HepG2 (cell line): ENCODE measurements around the gene ZNF48. TPM values are rescaled to one million over a fixed set of nuclear protein-coding genes. Genes with fewer than 3 reads are reported as not detected.

Experiments
- ATAC-seq: fragments of 200-7000 bp; cut with Tn5 transposase; 3 replicates; pipeline ENCODE4 v1.9.1; 2020; ENCODE audit warnings: mild to moderate bottlenecking, moderate library complexity
- BruUV-seq: library from RNA; stranded (reverse); fragments of 400-500 nt; replicated peaks from 2 replicates; lab custom pipeline; 2021; lab: Mats Ljungman, UMichigan
- CTCF ChIA-PET: fragments of 300-600 bp; formaldehyde crosslinking; extraction: SDS; loops from one replicate; lab custom pipeline; 2021; ENCODE audit warnings: low total read pairs, inconsistent platforms, low intra/inter-chr PET ratio; lab: Yijun Ruan, JAX
- POLR2A ChIA-PET: fragments of 350-600 bp; sonication (Branson Sonifier 250); formaldehyde crosslinking; loops from one replicate; lab custom pipeline; 2020; ENCODE audit warnings: antibody characterized with exemption, inconsistent platforms; lab: Yijun Ruan, JAX
- DNase-seq: peaks from one replicate; pipeline ENCODE4 v3.0.0-alpha.2; 2015; ENCODE audit warnings: low spot score
- FAIRE-seq: peaks from 3 replicates; lab custom pipeline; 2011; peaks lifted over from hg19 to GRCh38; lab: Jason Lieb, UNC
- H2AFZ ChIP-seq: one replicate; pipeline ENCODE4 v1.6.1; 2011; ENCODE audit warnings: low read length, inconsistent platforms
- H3K27ac ChIP-seq: fragments of 300-600 bp; 3 replicates; pipeline ENCODE4 v1.8.0; 2011; ENCODE audit warnings: mixed run types, mild to moderate bottlenecking, mixed read lengths, low read length, inconsistent platforms; ENCODE audit not compliant: insufficient read depth; ENCODE audit errors: extremely low read length
- H3K27me3 ChIP-seq, 2 experiments: fragments of 200-600 bp in 1 of 2; 2 replicates in 1 of 2; 3 replicates in 1 of 2; pipeline versions ENCODE4 v1.6.0 to v1.8.0; 2011; ENCODE audit warnings: low read length in 2 of 2, mild to moderate bottlenecking in 2 of 2, moderate library complexity in 2 of 2, inconsistent platforms in 1 of 2; ENCODE audit not compliant: insufficient read depth in 2 of 2, control insufficient read depth in 1 of 2
- H3K36me3 ChIP-seq, 2 experiments: fragments of 200-600 bp in 1 of 2; replicated peaks in 1 of 2; 2 replicates in 1 of 2; 3 replicates in 1 of 2; pipeline versions ENCODE4 v1.5.1 to v1.8.0; 2011; ENCODE audit warnings: low read length in 2 of 2, inconsistent platforms in 1 of 2; ENCODE audit not compliant: insufficient read depth in 2 of 2, control insufficient read depth in 1 of 2
- H3K4me1 ChIP-seq: 2 replicates; pipeline ENCODE4 v1.5.1; 2012; ENCODE audit warnings: low read length, inconsistent platforms; ENCODE audit not compliant: insufficient read depth
- H3K4me2 ChIP-seq: 2 replicates; pipeline ENCODE4 v1.6.0; 2011; ENCODE audit warnings: low read depth, low read length, inconsistent platforms
- H3K4me3 ChIP-seq, 3 experiments: fragments of 200-600 bp in 1 of 3; sonication (generic), shearing (Covaris generic) in 1 of 3; replicated peaks in 1 of 3; 2 replicates each; pipeline ENCODE4 v1.5.1; 2011 to 2016; ENCODE audit warnings: low read length in 3 of 3, inconsistent platforms in 2 of 3, low read depth in 2 of 3, mild to moderate bottlenecking in 2 of 3, control low read depth in 1 of 3, mixed read lengths in 1 of 3; ENCODE audit not compliant: insufficient read depth in 1 of 3
- H3K79me2 ChIP-seq: one replicate; pipeline ENCODE4 v1.6.1; 2011; ENCODE audit warnings: low read length, inconsistent platforms; ENCODE audit not compliant: insufficient read depth
- H3K9ac ChIP-seq: 2 replicates; pipeline ENCODE4 v1.6.0; 2011; ENCODE audit warnings: mild to moderate bottlenecking, low read depth, low read length, inconsistent platforms; ENCODE audit not compliant: insufficient read depth
- H3K9me3 ChIP-seq: 2 replicates; pipeline ENCODE4 v1.5.1; 2012; ENCODE audit warnings: mild to moderate bottlenecking, low read length
- H4K20me1 ChIP-seq: 2 replicates; pipeline ENCODE4 v1.6.0; 2011; ENCODE audit warnings: inconsistent platforms, mild to moderate bottlenecking, low read length, moderate library complexity; ENCODE audit not compliant: insufficient read depth
- ETV5 ChIP-seq: IDR thresholded peaks from 2 replicates; pipeline ENCODE4 v1.6.1; 2018; ENCODE audit warnings: missing biosample characterization, missing genetic modification reagents, inconsistent platforms, borderline replicate concordance
- FOXP4 ChIP-seq: sonication (generic); formaldehyde crosslinking; IDR thresholded peaks from 2 replicates; pipeline ENCODE4 v1.4.0; 2020; ENCODE audit warnings: missing genetic modification reagents
- KDM6A ChIP-seq: IDR thresholded peaks from 2 replicates; pipeline ENCODE4 v1.6.1; 2016; ENCODE audit warnings: low read depth
- MBNL3 ChIP-seq: fragments of 250-450 bp; sonication (Bioruptor Pico); conservative IDR thresholded peaks from 2 replicates; pipeline ENCODE4 v1.8.0; 2022; ENCODE audit warnings: mild to moderate bottlenecking, inconsistent platforms
- NFE2 ChIP-seq: sonication (generic); formaldehyde crosslinking; IDR thresholded peaks from 2 replicates; pipeline ENCODE4 v1.4.0; 2020; ENCODE audit warnings: missing genetic modification reagents
- NRL ChIP-seq: sonication (generic); formaldehyde crosslinking; IDR thresholded peaks from 2 replicates; pipeline ENCODE4 v1.5.0; 2020; ENCODE audit warnings: missing genetic modification reagents, mild to moderate bottlenecking, moderate library complexity, borderline replicate concordance
- RBFOX2 ChIP-seq: fragments of 200-400 bp; formaldehyde crosslinking; IDR thresholded peaks from 2 replicates; pipeline ENCODE4 v1.6.1; 2017; ENCODE audit warnings: low read depth, mild to moderate bottlenecking, low read length
- SNAPC2 ChIP-seq: sonication (generic); formaldehyde crosslinking; IDR thresholded peaks from 2 replicates; pipeline ENCODE4 v1.8.1; 2022; ENCODE audit warnings: mild to moderate bottlenecking, missing genetic modification reagents
- THAP8 ChIP-seq: sonication (generic); formaldehyde crosslinking; IDR thresholded peaks from 2 replicates; pipeline ENCODE4 v1.5.1; 2020; ENCODE audit warnings: missing genetic modification reagents, mild to moderate bottlenecking, borderline replicate concordance
- ZNF225 ChIP-seq: sonication (generic); formaldehyde crosslinking; IDR thresholded peaks from 2 replicates; pipeline ENCODE4 v1.4.0; 2020; ENCODE audit warnings: mild to moderate bottlenecking, missing genetic modification reagents
- ZNF235 ChIP-seq: sonication (generic); formaldehyde crosslinking; IDR thresholded peaks from 2 replicates; pipeline ENCODE4 v1.8.1; 2023; ENCODE audit warnings: mild to moderate bottlenecking, missing genetic modification reagents, borderline replicate concordance
- ZNF281 ChIP-seq: sonication (generic); formaldehyde crosslinking; IDR thresholded peaks from 2 replicates; pipeline ENCODE4 v1.4.0; 2020; ENCODE audit warnings: missing genetic modification reagents, borderline replicate concordance
- ZNF362 ChIP-seq: sonication (generic); formaldehyde crosslinking; IDR thresholded peaks from 2 replicates; pipeline ENCODE4 v1.4.0; 2020; ENCODE audit warnings: missing genetic modification reagents, mild to moderate bottlenecking, borderline replicate concordance
- WGBS: methylation state at CpG from one replicate; pipeline ENCODE4 v1.1.6; 2017; ENCODE audit warnings: low lambda C conversion rate; 5-methylcytosine and 5-hydroxymethylcytosine counted together
- in situ Hi-C: cut with HindIII; loops from 2 replicates; pipeline ENCODE4 v1.10.0; 2017; ENCODE audit warnings: low pct_unique_long_range_greater_than_20kb; ENCODE audit not compliant: extremely low pct_ligation_motif_present
- intact Hi-C: fragments of 100-400 bp; cut with micrococcal nuclease; formaldehyde crosslinking; loops from one replicate; pipeline ENCODE4 v1.10.0; 2022; ENCODE audit not compliant: unreplicated experiment
- polyA plus RNA-seq, 8 experiments: library from polyadenylated mRNA; depleted of rRNA in 3 of 8; stranded (reverse) in 7 of 8; unstranded in 1 of 8; fragments of >200 nt; fragmentation: Illumina TruSeq in 4 of 8; extraction: Trizol in 4 of 8; gene quantifications; 2 replicates each; pipeline versions ENCODE4 v1.2.1 to v1.2.3, GENCODE V29; 2011 to 2016; ENCODE audit warnings: low read depth in 4 of 8, missing spikeins in 1 of 8, mixed read lengths in 1 of 8; ENCODE audit not compliant: insufficient read depth in 1 of 8
- total RNA-seq, 5 experiments: library from RNA; depleted of rRNA; stranded (reverse); fragments of >200 nt; fragmentation: Illumina TruSeq; extraction: Trizol; gene quantifications; 2 replicates each; pipeline ENCODE4 v1.2.3, GENCODE V29; 2016; ENCODE audit warnings: low read depth in 1 of 5

The ZNF48 gene
- total and polyA plus RNA-seq, 2 of the 13 experiments (the other 11 are each of a cell fraction or from before 2014, with no cell fraction given): 9.9 to 12.3 TPM

- TF ChIP-seq ZNF362 (CRISPR knock-in tag): no peak
- no peak for TF ChIP-seq ETV5
- no peak for TF ChIP-seq SNAPC2 (CRISPR knock-in tag)
- no peak for TF ChIP-seq NRL (CRISPR knock-in tag)
These were observed 22.5 kb downstream of the ZNF48 start (continued) for GRCh38 chr16:30417529-30418349.

- no peak for FAIRE-seq
- TF ChIP-seq MBNL3 (CRISPR knock-in tag): no peak
- no peak for TF ChIP-seq KDM6A (CRISPR knock-in tag)
- no peak for TF ChIP-seq NFE2
- peak; percentile 44; the same call in 1 of the 2 replicates for TF ChIP-seq RBFOX2
- TF ChIP-seq FOXP4 (CRISPR knock-in tag): no peak
- TF ChIP-seq ZNF235: no peak
- TF ChIP-seq ZNF225 (CRISPR knock-in tag): no peak
- no peak for TF ChIP-seq THAP8 (CRISPR knock-in tag)
- no peak for TF ChIP-seq ZNF281 (CRISPR knock-in tag)
These were observed 23.3 kb downstream of the ZNF48 start for GRCh38 chr16:30418350-30419181.

More at GRCh38 chr16:30418350-30419181, 23.3 kb downstream of the ZNF48 start:
- no peak overlapping the region for H3K4me2 ChIP-seq
- no peaks in the 10 kb centered on the region for H3K9me3 ChIP-seq
- H3K36me3 ChIP-seq: peaks cover 11 to 49% of the 10 kb centered on the region in 2 experiments
- no TSS peak for BruUV-seq
- intact Hi-C loops (no loop called here), in situ Hi-C loops (no loop called here)
- ChIA-PET POLR2A (interaction anchor here (0.6 to 1.2 kb wide), 3 partner anchors 9 to 479 kb away, joined by 3 to 6 read pairs (median 3); partner anchors contain the start of gene DCTPP1), CTCF (no interaction called here)
- H3K27me3 ChIP-seq: no peaks in the 10 kb centered on the region
- H3K4me3 ChIP-seq: no peak overlapping the region
- WGBS: 97% methylated on average over 31 of the region's 31 CpGs
- H3K4me1 ChIP-seq: 0 out of 2 replicates have a peak, but pooled peaks cover 7% of the 10 kb centered on the region
- peaks cover 4% of the 10 kb centered on the region for H3K79me2 ChIP-seq
- H4K20me1 ChIP-seq: no peaks in the 10 kb centered on the region
- H3K9ac ChIP-seq: no peak overlapping the region
- DNase-seq (no peak), ATAC-seq (no peak)
- H2AFZ ChIP-seq: no peak overlapping the region
- no peak overlapping the region for H3K27ac ChIP-seq
